Hematopoietic multipotent progenitor cell (in vitro differentiated cells): ENCODE data around the gene PLXNA3. TPM values are rescaled to one million over a fixed set of nuclear protein-coding genes. Genes with fewer than 3 reads are reported as not detected.

Experiments used
- DNase-seq, 3 donors: peaks; one replicate each; pipeline ENCODE4 v3.0.0-alpha.2; 2011 to 2015; ENCODE audit warnings: low read depth in 2 of 3, low spot score in 2 of 3
- total RNA-seq: library from RNA; depleted of rRNA; stranded (reverse); fragments of >200 nt; gene quantifications from one replicate; pipeline ENCODE4 v1.2.3, GENCODE V29; 2012

Gene PLXNA3
- total RNA-seq, 1 donor = 12.1 TPM

DNA sequence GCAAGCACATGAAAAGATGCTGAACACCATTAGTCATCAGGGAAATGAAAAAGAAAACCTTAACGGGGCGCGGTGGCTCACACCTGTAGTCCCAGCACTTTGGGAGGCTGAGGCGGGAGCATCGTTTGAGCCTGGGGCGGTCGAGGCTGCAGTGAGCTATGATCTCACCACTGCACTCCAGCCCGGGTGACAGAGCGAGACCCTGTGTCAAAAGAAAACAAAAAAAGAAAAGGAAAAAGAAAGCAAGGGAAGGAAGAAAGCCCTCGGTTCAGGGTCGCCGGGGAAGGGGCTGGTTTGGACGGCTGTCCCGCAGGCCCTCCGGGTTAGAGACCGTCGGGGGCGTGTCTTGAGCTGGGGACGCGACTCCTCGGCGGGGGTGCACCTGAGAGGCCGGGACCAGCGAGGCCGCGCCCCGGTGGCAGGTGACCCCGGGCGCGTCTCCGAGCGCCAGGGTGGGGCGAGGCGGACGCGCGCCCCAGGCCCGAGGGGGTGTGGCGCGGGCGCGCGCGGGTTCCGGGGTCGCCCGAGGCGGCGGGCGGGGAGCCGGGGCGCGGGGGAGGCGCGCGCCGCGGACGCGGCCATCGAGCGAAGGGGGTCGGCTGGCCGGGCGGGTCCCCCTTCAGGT lies 478 bp upstream of the PLXNA3 start:
- peak in 2 of 3 donors; percentile 12 to 41 for DNase-seq

DNA sequence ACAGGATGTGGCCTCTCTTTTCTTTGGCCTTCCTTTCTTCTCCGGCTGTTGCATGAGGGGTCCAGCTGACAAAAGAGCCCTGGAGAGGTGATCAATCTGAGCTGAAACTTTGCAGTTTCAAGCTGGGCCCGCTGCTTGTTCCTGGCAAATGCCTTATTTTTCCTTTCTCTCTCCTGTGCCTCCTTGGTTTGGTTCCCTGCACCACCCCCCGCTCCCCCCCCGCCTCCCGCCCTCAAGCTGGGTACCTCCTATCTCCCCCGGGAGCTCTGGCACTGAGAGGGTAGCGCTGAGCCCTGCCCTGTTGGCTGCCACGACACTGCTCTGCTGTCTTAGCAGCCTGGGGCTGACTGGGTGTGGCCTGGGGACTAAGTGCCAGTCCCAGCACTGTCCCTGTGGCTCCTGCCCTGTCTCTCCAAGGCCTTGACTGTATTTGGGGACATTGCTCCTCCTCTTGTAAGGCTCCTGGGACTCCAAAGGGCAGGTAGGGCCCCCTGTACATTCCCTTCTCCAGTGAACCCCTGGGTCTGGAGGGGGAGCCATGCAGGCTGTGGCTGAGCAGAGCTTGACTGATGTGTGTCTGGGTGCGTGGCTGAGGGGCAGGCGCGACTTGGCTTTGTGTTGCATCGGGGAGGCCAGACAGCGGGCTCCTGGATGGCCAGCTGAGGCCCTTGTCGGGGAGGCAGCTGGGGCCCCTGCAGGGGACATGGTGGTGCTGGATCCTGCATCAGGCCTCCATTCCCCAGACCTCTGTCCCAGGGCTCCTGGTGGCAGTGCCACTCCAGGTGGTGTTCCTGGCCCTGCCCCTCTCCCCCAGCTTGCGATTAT lies 1.1 kb downstream of the PLXNA3 start:
- DNase-seq = no peak

DNA sequence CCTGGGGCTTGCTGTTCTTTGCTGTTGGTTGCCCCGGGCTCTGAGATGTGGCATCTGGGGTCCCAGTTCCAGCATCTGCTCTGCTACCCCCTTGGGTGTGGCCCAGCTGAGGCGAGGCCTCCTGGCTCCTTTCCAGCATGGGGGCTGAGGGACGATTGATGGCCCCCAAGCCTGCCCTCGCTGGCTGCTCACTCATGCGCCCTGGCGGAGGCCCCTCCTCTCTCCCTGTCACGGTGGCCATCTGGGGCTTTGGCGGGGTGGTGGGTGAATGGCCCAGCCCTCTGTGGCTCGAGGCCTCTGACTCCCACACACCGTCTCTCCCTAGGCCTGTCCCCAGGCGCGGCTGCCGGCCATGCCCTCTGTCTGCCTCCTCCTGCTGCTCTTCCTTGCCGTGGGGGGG lies 1.8 kb downstream of the PLXNA3 start:
- DNase-seq = no peak

DNA sequence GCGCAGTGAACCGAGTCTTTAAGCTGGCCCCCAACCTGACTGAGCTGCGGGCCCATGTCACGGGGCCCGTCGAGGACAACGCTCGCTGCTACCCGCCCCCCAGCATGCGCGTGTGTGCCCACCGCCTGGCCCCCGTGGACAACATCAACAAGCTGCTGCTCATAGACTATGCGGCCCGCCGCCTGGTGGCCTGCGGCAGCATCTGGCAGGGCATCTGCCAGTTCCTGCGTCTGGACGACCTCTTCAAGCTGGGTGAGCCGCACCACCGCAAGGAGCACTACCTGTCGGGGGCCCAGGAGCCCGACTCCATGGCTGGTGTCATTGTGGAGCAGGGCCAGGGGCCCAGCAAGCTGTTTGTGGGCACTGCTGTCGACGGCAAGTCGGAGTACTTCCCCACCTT lies 2.2 kb downstream of the PLXNA3 start:
- no peak for DNase-seq

DNA sequence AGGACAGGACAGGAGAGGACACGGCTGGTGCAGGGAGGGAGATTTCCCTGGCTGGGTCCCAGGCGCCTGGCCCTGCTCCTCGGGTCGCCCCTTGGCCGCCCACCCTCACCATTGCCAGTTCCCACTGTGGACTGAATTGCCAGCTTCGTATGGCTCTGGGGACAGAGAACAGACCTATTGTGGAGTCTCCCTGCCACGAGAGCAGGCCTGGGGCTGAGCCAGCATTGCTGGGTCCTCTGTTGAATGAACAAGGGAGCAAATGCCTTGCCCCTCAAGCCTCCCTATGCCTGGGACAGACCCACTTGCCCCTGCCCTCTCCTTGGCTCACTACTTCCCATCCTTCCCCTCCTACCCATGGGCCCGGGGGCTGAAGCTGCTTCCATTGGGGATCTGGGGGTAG lies 4.3 kb downstream of the PLXNA3 start:
- no peak for DNase-seq

DNA sequence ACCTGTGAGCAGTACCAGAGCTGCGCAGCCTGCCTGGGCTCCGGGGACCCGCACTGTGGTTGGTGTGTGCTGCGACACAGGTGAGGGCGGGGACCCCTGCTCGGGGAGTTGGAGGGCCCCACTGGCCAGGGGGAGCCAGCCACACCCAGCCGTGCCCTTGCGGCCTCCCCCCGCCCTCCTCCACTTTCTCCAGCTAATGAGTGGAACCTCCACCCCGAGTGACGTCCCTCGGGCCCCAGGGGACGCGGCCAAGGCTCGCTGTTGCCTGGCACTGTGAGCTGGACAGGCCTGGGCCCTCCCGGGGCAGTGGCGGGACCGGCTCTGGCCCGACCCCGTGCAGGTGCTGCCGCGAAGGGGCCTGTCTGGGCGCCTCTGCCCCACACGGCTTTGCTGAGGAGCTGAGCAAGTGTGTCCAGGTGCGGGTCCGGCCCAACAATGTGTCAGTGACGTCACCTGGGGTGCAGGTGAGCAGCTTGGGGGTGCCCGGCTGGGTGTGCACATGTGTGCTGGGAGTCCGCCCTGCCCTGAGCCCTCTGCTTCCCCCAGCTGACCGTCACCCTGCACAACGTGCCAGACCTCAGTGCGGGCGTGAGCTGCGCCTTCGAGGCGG lies 5.6 kb downstream of the PLXNA3 start:
- DNase-seq = no peak

DNA sequence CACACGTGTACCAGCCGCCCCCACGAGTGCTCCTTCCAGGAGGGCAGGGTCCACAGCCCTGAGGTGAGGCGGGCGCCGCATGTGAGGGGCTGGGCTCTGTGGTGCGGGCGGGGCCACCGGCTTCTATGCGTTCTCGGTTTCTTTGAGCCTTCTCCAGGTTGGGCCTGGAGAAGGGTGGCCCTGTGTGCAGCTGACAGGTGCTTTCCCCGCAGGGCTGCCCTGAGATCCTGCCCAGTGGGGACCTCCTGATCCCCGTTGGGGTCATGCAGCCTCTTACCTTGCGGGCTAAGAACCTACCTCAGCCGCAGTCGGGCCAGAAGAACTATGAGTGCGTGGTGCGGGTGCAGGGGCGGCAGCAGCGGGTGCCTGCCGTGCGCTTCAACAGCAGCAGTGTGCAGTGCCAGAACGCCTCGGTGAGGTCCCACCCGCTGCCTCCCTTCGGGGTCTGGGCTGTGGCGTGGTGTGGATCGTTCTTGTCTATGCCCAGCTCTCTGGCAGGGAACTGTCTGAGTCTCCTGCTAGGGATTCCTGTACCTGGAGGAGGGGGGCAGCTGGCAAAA lies 6.8 kb downstream of the PLXNA3 start:
- no peak for DNase-seq

DNA sequence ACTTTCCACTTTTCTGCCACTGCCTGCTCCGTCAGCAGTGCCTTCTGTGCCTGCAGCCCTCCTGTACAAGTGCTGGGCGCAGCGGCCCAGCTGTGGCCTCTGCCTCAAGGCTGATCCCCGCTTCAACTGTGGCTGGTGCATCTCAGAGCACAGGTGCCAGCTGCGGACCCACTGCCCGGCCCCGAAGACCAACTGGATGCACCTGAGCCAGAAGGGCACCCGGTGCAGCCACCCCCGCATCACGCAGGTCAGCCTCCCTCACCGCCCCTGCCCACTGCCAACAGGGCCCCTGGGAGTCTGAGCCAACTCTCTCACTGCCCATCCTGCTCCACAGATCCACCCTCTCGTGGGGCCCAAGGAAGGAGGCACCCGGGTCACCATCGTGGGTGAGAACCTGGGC lies 7.5 kb downstream of the PLXNA3 start:
- DNase-seq = no peak

DNA sequence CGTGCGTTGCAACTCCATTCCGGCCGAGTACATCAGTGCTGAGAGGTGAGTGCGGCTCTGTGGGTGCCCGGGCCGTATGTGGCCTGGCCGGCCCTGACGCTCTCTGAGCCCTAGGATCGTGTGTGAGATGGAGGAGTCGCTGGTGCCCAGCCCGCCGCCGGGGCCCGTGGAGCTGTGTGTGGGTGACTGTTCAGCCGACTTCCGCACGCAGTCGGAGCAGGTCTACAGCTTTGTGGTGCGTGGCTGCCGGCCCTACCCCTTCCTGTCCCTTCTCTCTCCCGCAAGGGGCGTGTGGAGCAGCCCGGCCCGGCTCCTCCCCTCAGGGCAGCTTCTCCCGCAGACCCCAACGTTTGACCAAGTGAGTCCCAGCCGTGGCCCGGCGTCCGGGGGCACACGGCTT lies 8.0 kb downstream of the PLXNA3 start:
- no peak for DNase-seq

DNA sequence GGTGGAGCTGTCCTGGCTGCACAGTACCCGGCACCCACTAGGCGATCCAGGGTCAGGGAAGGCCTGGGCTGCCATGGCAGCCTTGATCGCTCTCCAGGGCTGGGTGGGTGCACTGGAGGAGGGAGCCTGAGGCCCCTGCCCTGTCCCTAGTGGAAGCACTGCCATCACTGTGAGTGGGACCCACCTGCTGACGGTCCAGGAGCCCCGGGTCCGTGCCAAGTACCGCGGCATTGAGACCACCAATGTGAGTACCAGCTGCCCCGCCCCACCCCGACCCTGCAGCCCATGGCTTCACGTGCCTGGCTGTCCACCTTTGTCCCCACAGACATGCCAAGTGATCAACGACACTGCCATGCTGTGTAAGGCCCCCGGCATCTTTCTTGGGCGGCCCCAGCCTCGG lies 8.8 kb downstream of the PLXNA3 start:
- DNase-seq = no peak

DNA sequence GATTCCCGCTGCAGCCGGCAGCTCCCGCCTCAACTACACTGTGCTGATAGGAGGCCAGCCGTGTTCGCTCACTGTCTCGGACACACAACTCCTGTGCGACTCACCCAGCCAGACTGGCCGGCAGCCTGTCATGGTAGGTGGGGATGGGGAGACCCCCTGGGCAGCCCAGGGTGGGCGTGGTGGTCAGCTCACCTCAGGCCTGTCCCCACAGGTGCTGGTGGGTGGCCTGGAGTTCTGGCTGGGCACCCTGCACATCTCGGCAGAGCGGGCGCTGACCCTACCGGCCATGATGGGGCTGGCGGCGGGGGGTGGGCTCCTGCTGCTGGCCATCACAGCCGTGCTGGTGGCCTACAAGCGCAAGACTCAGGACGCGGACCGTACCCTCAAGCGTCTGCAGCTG lies 9.5 kb downstream of the PLXNA3 start:
- DNase-seq = no peak

DNA sequence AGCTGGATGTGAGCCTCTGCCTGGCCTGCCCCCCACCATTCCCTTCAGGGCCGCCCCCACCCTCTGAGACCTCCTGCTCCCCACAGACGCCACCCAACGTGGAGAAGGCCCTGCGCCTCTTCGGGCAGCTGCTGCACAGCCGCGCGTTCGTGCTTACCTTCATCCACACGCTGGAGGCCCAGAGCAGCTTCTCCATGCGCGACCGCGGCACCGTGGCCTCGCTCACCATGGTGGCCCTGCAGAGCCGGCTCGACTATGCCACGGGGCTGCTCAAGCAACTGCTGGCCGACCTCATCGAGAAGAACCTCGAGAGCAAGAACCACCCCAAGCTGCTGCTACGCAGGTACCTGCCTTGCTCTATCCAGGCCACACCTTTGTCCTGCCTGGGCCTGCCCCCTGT lies 10.1 kb downstream of the PLXNA3 start:
- DNase-seq = no peak

DNA sequence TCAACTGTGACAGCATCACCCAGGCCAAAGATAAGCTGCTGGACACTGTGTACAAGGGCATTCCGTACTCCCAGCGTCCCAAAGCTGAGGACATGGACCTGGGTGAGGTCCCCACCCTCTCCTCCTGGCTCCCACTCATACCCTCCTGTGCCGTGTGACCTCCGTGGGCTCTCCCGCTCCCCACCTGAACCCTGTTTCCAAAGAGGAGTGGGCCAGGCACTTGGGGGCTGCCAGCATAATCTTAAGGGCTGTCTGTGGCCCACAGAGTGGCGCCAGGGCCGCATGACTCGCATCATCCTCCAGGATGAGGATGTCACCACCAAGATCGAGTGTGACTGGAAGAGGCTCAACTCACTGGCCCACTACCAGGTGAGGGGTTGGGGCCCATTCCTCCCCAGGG lies 11.0 kb downstream of the PLXNA3 start:
- no peak for DNase-seq

DNA sequence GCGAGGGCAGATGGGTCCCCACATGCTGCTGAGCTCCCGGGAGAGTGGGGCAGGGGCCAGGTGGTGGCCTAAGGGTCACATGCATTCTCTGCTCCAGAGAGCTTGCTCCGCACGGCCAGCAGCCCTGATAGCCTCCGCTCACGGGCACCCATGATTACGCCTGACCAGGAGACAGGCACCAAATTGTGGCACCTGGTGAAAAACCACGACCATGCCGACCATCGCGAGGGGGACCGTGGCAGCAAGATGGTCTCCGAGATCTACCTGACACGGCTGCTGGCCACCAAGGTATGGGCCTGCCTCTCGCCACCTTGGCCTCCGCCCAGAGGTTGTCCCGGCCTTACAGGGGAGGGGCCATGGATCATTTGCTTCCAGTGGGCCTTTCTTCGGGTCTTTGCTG lies 11.8 kb downstream of the PLXNA3 start:
- no peak for DNase-seq

DNA sequence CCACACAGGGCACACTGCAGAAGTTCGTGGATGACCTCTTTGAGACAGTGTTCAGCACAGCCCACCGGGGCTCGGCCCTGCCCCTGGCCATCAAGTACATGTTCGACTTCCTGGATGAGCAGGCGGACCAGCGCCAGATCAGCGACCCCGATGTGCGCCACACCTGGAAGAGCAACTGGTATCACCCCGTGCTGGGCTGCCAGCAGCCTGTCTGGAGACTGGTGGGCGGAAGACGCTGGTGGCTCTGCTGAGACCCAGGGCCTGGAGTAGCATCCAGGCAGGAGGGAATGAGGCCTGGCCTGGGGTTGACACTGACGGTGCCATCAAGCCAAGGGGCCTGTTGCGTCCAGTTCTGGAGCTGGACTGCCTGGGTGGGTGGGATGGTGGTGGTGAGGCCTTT lies 12.4 kb downstream of the PLXNA3 start:
- no peak for DNase-seq

DNA sequence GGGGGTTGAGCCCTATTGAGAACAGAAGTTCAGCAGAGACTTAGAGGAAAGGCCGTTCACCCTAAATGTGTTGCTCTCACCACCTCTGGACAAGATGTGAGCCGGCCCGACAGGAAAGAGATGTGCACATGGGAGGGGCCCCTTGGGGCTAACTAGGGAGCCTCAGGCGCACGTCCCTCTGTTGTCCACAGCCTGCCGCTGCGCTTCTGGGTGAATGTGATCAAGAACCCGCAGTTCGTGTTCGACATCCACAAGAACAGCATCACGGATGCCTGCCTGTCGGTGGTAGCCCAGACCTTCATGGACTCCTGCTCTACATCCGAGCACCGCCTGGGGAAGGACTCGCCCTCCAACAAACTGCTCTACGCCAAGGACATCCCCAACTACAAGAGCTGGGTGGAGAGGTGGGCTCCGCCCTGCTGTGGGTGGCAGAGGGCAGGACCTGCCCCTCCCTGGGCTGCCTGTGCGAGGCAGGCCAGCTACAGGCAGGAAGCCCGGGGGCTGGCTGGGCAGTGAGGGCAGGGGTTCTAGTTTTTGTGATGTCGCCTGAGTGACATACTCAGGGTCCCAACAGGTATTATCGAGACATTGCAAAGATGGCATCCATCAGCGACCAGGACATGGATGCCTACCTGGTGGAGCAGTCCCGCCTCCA lies 13.0 kb downstream of the PLXNA3 start:
- DNase-seq = no peak

DNA sequence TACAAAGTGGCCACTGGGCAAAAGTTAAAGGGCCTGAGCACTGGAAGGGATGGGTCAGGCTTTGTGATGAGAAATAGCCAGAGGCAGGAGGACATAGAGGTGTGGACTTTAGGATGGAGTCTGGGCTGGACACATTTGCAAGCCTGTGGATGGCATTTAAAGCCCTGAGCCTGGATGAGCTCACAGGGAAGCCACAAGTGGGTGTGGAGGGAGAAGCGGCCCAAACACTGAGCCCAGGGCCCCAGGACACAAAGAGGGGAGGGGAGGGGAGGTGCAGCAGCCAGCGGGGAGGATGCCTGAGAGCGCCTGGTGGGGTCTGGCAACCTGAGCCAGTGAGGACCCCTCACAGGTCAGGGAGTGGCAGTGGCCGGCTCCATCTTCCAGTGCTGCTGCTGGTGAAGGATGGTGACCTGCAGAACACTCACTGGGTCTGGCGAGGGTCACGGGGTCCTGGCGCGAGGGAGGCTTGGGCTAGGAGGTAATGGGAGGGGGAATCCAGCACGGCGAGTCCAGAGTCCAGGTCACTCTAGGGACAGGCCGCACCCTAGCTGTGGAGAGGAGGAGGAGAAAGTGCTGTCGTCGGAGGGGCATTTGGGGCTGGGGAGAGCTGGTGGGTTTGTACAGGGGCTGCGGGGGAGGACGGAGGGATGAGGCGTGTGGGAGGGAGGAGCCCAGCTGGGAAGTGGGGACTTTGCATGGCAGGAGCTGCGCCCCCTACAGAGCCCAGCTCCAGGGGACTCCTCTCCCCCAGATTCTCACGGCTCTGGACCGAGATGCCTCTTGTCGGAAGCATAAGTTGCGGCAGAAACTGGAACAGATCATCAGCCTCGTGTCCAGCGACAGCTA lies 14.0 kb downstream of the PLXNA3 start:
- DNase-seq = no peak

DNA sequence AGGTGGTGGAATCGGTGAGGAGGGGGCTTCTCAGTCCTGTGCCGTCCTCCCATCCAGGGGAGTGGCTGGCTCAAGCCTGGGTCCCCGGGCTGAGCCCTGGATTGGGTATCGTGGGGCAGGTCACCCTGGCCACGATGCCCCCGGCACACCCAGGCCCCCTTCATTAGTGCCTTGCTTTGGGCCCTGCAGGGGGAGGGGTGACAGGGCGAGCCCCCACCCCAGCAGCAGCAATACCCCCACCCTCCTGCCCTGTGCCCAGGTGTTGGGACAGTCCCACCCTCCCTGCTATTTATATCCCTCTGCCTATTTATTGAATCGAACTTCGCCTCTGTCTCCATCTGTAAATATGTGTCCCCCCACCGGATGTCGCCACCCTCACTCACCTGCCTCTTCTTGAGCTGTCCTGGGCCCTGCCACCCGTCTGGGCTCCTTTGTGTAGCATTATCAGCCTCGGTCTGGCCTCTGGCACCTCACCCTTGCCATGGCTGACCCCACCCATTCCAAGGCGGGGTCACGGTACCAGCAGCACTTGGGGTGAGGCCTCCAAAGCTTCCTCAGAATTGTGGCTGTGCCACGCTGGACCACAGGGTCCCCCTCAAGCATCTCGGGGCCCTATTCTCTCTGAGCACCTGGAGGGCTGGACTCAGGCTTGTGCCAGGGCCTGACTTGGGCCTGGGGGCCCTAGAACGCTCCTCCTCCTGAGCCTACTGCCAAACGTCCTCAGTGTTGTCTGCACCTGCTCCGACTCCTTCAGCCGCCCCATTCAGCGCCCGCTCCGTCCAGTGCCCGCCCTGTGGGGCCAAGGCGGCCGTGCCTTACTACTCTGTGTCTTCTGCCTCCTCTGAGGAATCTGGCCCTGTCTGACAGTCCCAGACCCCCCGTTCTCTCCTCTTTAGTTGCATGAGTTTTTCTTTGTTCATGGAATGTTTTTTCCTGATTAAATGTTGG lies 14.9 kb downstream of the PLXNA3 start:
- DNase-seq = no peak

DNA sequence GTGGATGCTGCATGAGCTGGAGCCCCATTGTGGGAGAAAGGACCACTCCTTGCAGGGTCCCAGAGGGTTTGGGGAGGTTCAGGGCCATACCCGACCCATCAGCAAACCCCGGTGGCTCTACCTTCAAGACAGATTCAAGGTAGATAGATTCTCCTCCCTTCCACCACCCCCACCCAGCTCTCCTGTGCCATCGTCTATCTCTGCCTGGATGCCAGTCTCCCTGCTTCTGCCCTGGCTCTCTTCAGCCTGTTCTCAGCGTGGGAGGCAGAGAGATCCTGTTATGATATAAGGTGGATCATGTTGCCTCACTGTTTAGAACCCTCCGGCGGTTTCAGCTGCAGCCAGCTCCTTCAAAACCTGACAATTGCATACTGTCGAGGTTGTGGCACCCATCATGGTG lies 15.6 kb downstream of the PLXNA3 start:
- no peak for DNase-seq
